H9 (cell line): ENCODE results near the gene FANK1. TPM values are rescaled to one million over a fixed set of nuclear protein-coding genes. Genes with fewer than 3 reads are reported as not detected.

Source experiments
- DNase-seq: peaks from one replicate; pipeline ENCODE4 v3.0.0-alpha.2; 2017
- H2AFZ ChIP-seq: one replicate; pipeline ENCODE4 v1.6.1; 2013; ENCODE audit warnings: mild to moderate bottlenecking, low read length, control low read depth, moderate library complexity
- H2AK5ac ChIP-seq: 2 replicates; pipeline ENCODE4 v1.6.1; 2013; ENCODE audit warnings: low read length, control low read depth, mixed read lengths; ENCODE audit not compliant: insufficient read length
- H2BK120ac ChIP-seq: one replicate; pipeline ENCODE4 v1.6.1; 2013; ENCODE audit warnings: low read depth, mild to moderate bottlenecking, low read length, control low read depth, inconsistent platforms; ENCODE audit not compliant: poor library complexity, severe bottlenecking
- H2BK12ac ChIP-seq: 2 replicates; pipeline ENCODE4 v1.6.1; 2013; ENCODE audit warnings: low read length, control low read depth, mixed read lengths, low read depth; ENCODE audit not compliant: insufficient read length
- H2BK15ac ChIP-seq: 2 replicates; pipeline ENCODE4 v1.6.1; 2013; ENCODE audit warnings: low read depth, low read length, control low read depth
- H2BK20ac ChIP-seq: one replicate; pipeline ENCODE4 v1.6.1; 2013; ENCODE audit warnings: low read depth, mild to moderate bottlenecking, low read length, control low read depth, inconsistent platforms; ENCODE audit not compliant: poor library complexity, severe bottlenecking
- H2BK5ac ChIP-seq: 2 replicates; pipeline ENCODE4 v1.6.1; 2013; ENCODE audit warnings: low read length, control low read depth, mixed read lengths; ENCODE audit not compliant: insufficient read length
- H3K14ac ChIP-seq: 2 replicates; pipeline ENCODE4 v1.6.1; 2013; ENCODE audit warnings: low read length, control low read depth; ENCODE audit not compliant: insufficient read depth
- H3K18ac ChIP-seq: 2 replicates; pipeline ENCODE4 v1.6.1; 2013; ENCODE audit warnings: low read depth, mild to moderate bottlenecking, mixed read lengths, low read length, control low read depth; ENCODE audit not compliant: insufficient read length
- H3K23ac ChIP-seq: 2 replicates; pipeline ENCODE4 v1.6.1; 2013; ENCODE audit warnings: low read length, control low read depth, mixed read lengths, low read depth; ENCODE audit not compliant: insufficient read length
- H3K23me2 ChIP-seq: 2 replicates; pipeline ENCODE4 v1.6.1; 2013; ENCODE audit warnings: low read depth, mild to moderate bottlenecking, mixed read lengths, low read length, control low read depth; ENCODE audit not compliant: insufficient read length, poor library complexity, severe bottlenecking
- H3K27ac ChIP-seq: 2 replicates; pipeline ENCODE4 v1.5.1; 2013; ENCODE audit warnings: low read length, control low read depth, mixed read lengths, low read depth; ENCODE audit not compliant: insufficient read length
- H3K27me3 ChIP-seq: 2 replicates; pipeline ENCODE4 v1.6.1; 2013; ENCODE audit warnings: low read length, control low read depth, inconsistent platforms; ENCODE audit not compliant: insufficient read depth
- H3K4ac ChIP-seq: 2 replicates; pipeline ENCODE4 v1.6.1; 2013; ENCODE audit warnings: low read depth, mild to moderate bottlenecking, control low read depth, inconsistent platforms, low read length, moderate library complexity
- H3K4me1 ChIP-seq: 2 replicates; pipeline ENCODE4 v1.6.1; 2013; ENCODE audit warnings: low read length, control low read depth, inconsistent platforms; ENCODE audit not compliant: insufficient read depth
- H3K4me2 ChIP-seq: 2 replicates; pipeline ENCODE4 v1.6.1; 2013; ENCODE audit warnings: low read length, control low read depth, mixed read lengths; ENCODE audit not compliant: insufficient read length, insufficient read depth
- H3K56ac ChIP-seq: 2 replicates; pipeline ENCODE4 v1.6.1; 2013; ENCODE audit warnings: low read depth, mild to moderate bottlenecking, mixed read lengths, low read length, control low read depth; ENCODE audit not compliant: insufficient read length
- H3K79me1 ChIP-seq: 2 replicates; pipeline ENCODE4 v1.6.1; 2013; ENCODE audit warnings: low read depth, mild to moderate bottlenecking, moderate library complexity, low read length, control low read depth, inconsistent platforms; ENCODE audit not compliant: insufficient read depth, poor library complexity, severe bottlenecking
- H3K79me2 ChIP-seq: 2 replicates; pipeline ENCODE4 v1.6.1; 2013; ENCODE audit warnings: low read length, control low read depth, inconsistent platforms; ENCODE audit not compliant: insufficient read depth
- H3K9ac ChIP-seq: 2 replicates; pipeline ENCODE4 v1.6.1; 2013; ENCODE audit warnings: low read length, control low read depth, mixed read lengths; ENCODE audit not compliant: insufficient read length; ENCODE audit errors: extremely low read depth
- H3K9me3 ChIP-seq: one replicate; pipeline ENCODE4 v1.6.1; 2013; ENCODE audit warnings: low read depth, low read length, inconsistent platforms; ENCODE audit not compliant: control insufficient read depth
- H3T11ph ChIP-seq: one replicate; pipeline ENCODE4 v1.6.1; 2013; ENCODE audit warnings: mild to moderate bottlenecking, low read length, control low read depth, inconsistent platforms
- H4K20me1 ChIP-seq: one replicate; pipeline ENCODE4 v1.6.1; 2013; ENCODE audit not compliant: control insufficient read depth, insufficient read length, insufficient read depth
- H4K5ac ChIP-seq: 2 replicates; pipeline ENCODE4 v1.6.1; 2013; ENCODE audit warnings: low read depth, mild to moderate bottlenecking, mixed read lengths, low read length, control low read depth; ENCODE audit not compliant: insufficient read length
- H4K8ac ChIP-seq: replicated peaks from 2 replicates; pipeline ENCODE4 v1.6.1; 2013; ENCODE audit warnings: low read length, control low read depth, mixed read lengths, low read depth; ENCODE audit not compliant: insufficient read length
- H4K91ac ChIP-seq: 2 replicates; pipeline ENCODE4 v1.6.1; 2013; ENCODE audit warnings: low read depth, mild to moderate bottlenecking, moderate library complexity, mixed read lengths, low read length, control low read depth; ENCODE audit not compliant: insufficient read length
- H3K27ac Mint-ChIP-seq, 3 experiments: 2 replicates in 2 of 3; 3 replicates in 1 of 3; pipeline ENCODE4 v1.8.0; 2020 to 2021; ENCODE audit warnings: mixed read lengths in 3 of 3, mild to moderate bottlenecking in 1 of 3, moderate library complexity in 1 of 3
- H3K27me3 Mint-ChIP-seq: 2 replicates; pipeline ENCODE4 v1.8.0; 2021; ENCODE audit warnings: low read depth, mild to moderate bottlenecking, moderate library complexity, mixed read lengths
- H3K36me3 Mint-ChIP-seq, 3 experiments: 2 replicates in 2 of 3; 3 replicates in 1 of 3; pipeline ENCODE4 v1.8.0; 2020 to 2021; ENCODE audit warnings: low read depth in 3 of 3, mixed read lengths in 3 of 3; ENCODE audit not compliant: insufficient read depth in 1 of 3
- H3K4me1 Mint-ChIP-seq, 2 experiments: 2 replicates each; pipeline ENCODE4 v1.8.0; 2020; ENCODE audit warnings: mixed read lengths in 2 of 2
- H3K4me3 Mint-ChIP-seq, 2 experiments: 2 replicates in 1 of 2; 3 replicates in 1 of 2; pipeline ENCODE4 v1.8.0; 2020 to 2021; ENCODE audit warnings: mild to moderate bottlenecking in 2 of 2, mixed read lengths in 2 of 2, moderate library complexity in 1 of 2
- H3K9me3 Mint-ChIP-seq, 2 experiments: 2 replicates in 1 of 2; 3 replicates in 1 of 2; pipeline ENCODE4 v1.8.0; 2020; ENCODE audit warnings: mild to moderate bottlenecking in 2 of 2, mixed read lengths in 2 of 2, moderate library complexity in 1 of 2
- WGBS: extraction: QIAGEN DNeasy Blood & Tissue Kit; methylation state at CpG from one replicate; pipeline ENCODE4 v1.1.7; 2013; ENCODE audit warnings: missing lambda C conversion rate, low lambda C conversion rate, mixed read lengths; ENCODE audit not compliant: insufficient read length; ENCODE audit errors: extremely low coverage; 5-methylcytosine and 5-hydroxymethylcytosine counted together
- total RNA-seq: library from RNA; stranded (reverse); gene quantifications from 2 replicates; pipeline ENCODE4 v1.2.1, GENCODE V29; 2021
- TF ChIP-seq, protein P1 (sequence below): fragments of 200-600 bp; sonication (generic); conservative IDR thresholded peaks from 3 replicates; pipeline ENCODE4 v1.8.0; 2021; ENCODE audit warnings: antibody characterized with exemption, mild to moderate bottlenecking

FANK1 gene
- total RNA-seq, 1 experiment from 2014 or later: 0.68 TPM

DNA sequence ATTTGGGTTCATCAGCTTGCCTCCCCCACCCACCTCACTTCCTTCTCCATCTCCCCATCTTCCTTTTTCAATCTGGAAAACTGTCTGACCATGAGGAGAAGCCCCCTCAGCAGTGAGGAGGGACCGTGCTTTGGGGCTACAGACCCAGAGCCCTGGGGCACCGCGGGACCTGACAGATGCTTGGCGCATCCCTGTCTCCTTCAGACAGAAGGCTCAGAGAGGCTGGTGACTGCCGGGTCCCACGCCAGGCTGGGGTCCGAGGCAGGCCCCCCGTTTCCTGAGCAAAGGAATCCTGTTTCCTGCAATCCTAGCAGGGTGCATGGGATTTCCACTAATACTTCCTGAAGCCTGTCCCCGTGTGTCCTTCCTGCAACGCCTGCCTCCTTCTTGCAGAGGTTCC is 147.0 kb downstream of the FANK1 start:
- no peak overlapping the region for H4K8ac ChIP-seq
- WGBS: no CpG with 5 or more reads among the region's 10 CpGs
- no peaks in the 10 kb centered on the region for H3K23me2 ChIP-seq

More for the DNA sequence above, 147.0 kb downstream of the FANK1 start:
- no peak overlapping the region for H3K56ac ChIP-seq
- no peaks in the 10 kb centered on the region for H4K20me1 ChIP-seq
- H3K79me2 ChIP-seq: no peaks in the 10 kb centered on the region
- no peak overlapping the region for H3K14ac ChIP-seq
- H3K4me1 ChIP-seq: no peaks in the 10 kb centered on the region
- H3K9me3 Mint-ChIP-seq: no peaks in the 10 kb centered on the region
- H2BK15ac ChIP-seq: no peak overlapping the region
- H4K91ac ChIP-seq: no peak overlapping the region
- H2BK12ac ChIP-seq: no peak overlapping the region
- no peak overlapping the region for H3K9ac ChIP-seq
- TF ChIP-seq, protein P1, sequence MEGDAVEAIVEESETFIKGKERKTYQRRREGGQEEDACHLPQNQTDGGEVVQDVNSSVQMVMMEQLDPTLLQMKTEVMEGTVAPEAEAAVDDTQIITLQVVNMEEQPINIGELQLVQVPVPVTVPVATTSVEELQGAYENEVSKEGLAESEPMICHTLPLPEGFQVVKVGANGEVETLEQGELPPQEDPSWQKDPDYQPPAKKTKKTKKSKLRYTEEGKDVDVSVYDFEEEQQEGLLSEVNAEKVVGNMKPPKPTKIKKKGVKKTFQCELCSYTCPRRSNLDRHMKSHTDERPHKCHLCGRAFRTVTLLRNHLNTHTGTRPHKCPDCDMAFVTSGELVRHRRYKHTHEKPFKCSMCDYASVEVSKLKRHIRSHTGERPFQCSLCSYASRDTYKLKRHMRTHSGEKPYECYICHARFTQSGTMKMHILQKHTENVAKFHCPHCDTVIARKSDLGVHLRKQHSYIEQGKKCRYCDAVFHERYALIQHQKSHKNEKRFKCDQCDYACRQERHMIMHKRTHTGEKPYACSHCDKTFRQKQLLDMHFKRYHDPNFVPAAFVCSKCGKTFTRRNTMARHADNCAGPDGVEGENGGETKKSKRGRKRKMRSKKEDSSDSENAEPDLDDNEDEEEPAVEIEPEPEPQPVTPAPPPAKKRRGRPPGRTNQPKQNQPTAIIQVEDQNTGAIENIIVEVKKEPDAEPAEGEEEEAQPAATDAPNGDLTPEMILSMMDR: no peak
- H3T11ph ChIP-seq: no peak overlapping the region
- no peak overlapping the region for H2BK120ac ChIP-seq
- no peaks in the 10 kb centered on the region; a peak in 1 of 7 replicates for H3K36me3 Mint-ChIP-seq
- no peaks in the 10 kb centered on the region for H3K27me3 ChIP-seq
- no peak overlapping the region for H3K4ac ChIP-seq
- no peak overlapping the region for H3K4me2 ChIP-seq
- H3K18ac ChIP-seq: no peak overlapping the region
- no peak overlapping the region for H2AK5ac ChIP-seq
- H3K9me3 ChIP-seq: no peaks in the 10 kb centered on the region
- no peak overlapping the region for H3K23ac ChIP-seq
- peaks cover 11 to 17% of the 10 kb centered on the region in 2 experiments for H3K4me1 Mint-ChIP-seq
- no peak overlapping the region for H2BK20ac ChIP-seq
- no peak overlapping the region for H3K27ac ChIP-seq
- no peak overlapping the region for H3K4me3 Mint-ChIP-seq
- H3K27ac Mint-ChIP-seq: no peak overlapping the region
- H2AFZ ChIP-seq: no peak overlapping the region
- DNase-seq: no peak
- no peak overlapping the region for H4K5ac ChIP-seq
- H2BK5ac ChIP-seq: no peak overlapping the region
- no peaks in the 10 kb centered on the region for H3K79me1 ChIP-seq
- H3K27me3 Mint-ChIP-seq: no peaks in the 10 kb centered on the region
